ENCODE data around the gene RP9.

DNA sequence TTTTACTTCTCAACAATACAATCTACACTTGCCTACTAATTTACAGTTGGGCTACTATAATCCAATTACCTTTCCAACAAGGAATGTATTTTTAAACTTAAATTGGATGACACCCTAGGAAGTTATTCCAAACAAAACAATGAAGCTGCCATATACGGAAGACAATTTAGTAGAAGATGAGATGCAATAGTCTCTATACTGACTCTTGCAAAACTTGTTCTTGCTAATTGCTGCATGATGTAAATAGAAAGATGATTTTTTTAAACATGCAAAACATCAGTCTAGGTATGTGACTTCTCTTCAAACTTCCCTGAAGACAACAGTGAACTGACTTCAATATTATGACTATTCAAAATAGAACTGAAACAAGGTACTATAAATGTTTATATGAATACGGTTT is 64.2 kb downstream of the RP9 start:
- no peak for TF ChIP-seq POLR2A (IDR thresholded peaks at IDR 0.05)
- TF ChIP-seq, protein P1, sequence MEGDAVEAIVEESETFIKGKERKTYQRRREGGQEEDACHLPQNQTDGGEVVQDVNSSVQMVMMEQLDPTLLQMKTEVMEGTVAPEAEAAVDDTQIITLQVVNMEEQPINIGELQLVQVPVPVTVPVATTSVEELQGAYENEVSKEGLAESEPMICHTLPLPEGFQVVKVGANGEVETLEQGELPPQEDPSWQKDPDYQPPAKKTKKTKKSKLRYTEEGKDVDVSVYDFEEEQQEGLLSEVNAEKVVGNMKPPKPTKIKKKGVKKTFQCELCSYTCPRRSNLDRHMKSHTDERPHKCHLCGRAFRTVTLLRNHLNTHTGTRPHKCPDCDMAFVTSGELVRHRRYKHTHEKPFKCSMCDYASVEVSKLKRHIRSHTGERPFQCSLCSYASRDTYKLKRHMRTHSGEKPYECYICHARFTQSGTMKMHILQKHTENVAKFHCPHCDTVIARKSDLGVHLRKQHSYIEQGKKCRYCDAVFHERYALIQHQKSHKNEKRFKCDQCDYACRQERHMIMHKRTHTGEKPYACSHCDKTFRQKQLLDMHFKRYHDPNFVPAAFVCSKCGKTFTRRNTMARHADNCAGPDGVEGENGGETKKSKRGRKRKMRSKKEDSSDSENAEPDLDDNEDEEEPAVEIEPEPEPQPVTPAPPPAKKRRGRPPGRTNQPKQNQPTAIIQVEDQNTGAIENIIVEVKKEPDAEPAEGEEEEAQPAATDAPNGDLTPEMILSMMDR (IDR thresholded peaks at IDR 0.05), result no peak
